DMS153 (cell line): ENCODE data around the gene TMEM80.
"Not testable (repeated sequence)": the region's sequence is repeated elsewhere in the genome, so short reads cannot be mapped to it uniquely, and the experiment has no call there.

Experiments
- DNase-seq: peaks from one replicate; lab custom pipeline; 2025; lab: John Stamatoyannopoulos, UW

TMEM80 gene

DNA sequence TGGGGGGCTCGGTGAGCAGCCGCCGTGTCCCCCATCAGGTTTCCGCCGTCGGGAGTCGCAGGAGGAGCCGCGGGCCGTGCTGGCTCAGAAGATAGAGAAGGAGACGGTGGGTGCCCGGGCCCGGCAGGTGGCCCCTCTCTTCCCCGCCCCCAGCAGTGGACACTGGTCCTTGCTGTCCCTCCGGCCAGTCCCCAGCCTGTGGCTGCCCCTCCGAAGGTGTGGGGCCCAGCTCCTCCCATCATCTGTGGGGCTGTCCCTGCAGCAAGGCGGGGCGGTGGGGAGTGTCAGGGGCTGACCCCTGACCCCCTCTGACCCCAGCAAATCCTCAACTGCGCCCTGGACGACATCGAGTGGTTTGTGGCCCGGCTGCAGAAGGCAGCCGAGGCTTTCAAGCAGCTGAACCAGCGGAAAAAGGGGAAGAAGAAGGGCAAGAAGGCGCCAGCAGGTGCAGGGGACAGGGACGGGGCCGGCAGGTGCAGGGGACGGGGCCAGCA, 25.7 kb downstream of the TMEM80 start:
- no peak for DNase-seq

GRCh38 chr11:721741-722345, 26.2 kb downstream of the TMEM80 start:
- no peak for DNase-seq

DNA sequence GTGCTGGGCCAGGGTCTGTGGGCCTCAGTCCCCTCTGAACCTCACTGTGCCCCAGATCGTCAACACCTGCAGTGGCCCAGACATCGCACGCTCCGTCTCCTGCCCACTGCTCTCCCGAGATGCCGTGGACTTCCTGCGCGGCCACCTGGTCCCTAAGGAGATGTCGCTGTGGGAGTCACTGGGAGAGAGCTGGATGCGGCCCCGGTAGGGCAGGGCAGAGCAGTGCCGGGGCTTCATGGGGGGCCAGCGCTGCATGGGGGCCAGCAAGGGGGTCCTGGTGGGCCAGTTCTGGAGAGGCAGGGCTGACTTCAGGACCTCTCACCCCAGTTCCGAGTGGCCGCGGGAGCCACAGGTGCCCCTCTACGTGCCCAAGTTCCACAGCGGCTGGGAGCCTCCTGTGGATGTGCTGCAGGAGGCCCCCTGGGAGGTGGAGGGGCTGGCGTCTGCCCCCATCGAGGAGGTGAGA, 26.8 kb downstream of the TMEM80 start:
- no peak for DNase-seq

DNA sequence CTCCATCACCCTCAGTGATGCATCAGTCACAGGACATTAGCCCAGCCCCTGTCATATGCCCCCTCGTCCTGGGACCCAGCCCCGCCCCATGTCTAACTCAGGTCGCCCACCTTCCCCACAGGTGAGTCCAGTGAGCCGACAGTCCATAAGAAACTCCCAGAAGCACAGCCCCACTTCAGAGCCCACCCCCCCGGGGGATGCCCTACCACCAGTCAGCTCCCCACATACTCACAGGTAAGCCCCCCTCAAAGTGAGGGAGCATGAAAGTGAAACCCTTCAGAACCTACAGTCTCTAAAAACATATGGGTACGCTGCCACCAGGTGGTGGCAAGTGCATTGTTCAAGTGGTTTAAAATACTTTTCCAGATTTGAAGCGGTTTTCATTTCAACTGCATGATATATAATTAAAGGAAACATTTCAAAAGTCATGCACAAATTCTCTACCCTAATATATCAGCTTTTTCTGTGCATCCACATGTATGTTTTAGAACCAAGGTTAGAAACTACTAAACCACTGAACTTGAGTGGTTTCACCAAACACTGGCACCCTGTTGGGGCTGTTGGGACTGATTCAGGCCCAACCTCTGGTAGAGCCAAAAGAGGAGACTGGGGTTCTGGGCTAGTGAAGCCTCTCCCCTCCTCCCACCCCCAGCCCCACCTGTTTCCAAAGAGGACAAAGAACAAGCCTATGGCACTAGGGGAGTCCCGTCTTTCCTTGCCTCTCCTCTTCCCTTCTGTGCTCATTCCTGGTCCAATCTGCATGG, 27.7 kb downstream of the TMEM80 start:
- DNase-seq, result no peak

GRCh38 chr11:724049-724777, 28.6 kb downstream of the TMEM80 start:
- no peak for DNase-seq

- DNase-seq, result no peak
Observed at GRCh38 chr11:724778-725386, 29.3 kb downstream of the TMEM80 start.

DNA sequence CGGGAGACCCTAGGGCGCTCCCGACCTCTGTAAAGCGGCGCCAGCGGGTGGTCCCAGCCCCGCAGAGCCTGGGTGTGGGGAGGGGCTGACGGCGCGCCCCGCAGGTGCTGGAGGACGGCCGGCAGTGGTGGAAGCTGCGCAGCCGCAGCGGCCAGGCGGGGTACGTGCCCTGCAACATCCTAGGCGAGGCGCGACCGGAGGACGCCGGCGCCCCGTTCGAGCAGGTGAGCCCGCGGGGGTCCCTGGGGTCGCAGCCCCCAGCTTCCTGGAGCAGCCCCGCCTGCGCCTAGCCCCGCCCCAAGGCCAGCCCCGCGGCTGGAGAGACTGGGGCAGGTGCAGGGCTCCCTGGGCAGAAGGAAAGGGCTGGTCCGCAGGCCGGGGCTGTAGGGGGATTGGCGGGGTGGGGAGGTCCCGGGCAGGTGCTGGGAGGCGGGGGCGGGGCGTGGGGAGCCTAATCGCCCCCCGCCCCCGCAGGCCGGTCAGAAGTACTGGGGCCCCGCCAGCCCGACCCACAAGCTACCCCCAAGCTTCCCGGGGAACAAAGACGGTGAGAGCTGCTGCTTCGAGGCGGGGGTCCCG, 30.1 kb downstream of the TMEM80 start:
- DNase-seq, result no peak

DNA sequence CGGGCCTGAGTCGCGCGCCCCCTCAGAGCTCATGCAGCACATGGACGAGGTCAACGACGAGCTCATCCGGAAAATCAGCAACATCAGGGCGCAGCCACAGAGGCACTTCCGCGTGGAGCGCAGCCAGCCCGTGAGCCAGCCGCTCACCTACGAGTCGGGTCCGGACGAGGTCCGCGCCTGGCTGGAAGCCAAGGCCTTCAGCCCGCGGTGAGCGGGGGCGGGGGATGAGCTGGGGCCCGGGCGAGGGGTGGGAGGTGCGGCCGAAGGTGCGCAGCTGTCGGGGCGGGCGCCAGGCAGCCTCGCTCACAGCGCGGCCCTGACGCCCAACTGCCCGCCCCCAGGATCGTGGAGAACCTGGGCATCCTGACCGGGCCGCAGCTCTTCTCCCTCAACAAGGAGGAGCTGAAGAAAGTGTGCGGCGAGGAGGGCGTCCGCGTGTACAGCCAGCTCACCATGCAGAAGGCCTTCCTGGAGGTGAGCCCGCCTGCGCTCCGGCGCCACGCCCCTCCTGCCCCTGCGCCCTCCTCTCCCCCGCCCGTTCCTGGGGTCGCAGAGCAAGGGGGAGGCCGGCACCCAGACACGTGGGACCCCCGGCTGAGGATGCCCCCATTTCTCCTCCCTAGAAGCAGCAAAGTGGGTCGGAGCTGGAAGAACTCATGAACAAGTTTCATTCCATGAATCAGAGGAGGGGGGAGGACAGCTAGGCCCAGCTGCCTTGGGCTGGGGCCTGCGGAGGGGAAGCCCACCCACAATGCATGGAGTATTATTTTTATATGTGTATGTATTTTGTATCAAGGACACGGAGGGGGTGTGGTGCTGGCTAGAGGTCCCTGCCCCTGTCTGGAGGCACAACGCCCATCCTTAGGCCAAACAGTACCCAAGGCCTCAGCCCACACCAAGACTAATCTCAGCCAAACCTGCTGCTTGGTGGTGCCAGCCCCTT, 30.9 kb downstream of the TMEM80 start:
- peak; percentile 75 for DNase-seq

DNA sequence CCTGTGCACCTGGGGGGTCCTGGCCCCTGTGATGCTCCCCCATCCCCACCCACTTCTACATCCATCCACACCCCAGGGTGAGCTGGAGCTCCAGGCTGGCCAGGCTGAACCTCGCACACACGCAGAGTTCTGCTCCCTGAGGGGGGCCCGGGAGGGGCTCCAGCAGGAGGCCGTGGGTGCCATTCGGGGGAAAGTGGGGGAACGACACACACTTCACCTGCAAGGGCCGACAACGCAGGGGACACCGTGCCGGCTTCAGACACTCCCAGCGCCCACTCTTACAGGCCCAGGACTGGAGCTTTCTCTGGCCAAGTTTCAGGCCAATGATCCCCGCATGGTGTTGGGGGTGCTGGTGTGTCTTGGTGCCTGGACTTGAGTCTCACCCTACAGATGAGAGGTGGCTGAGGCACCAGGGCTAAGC, 31.7 kb downstream of the TMEM80 start:
- no peak for DNase-seq

GRCh38 chr11:727859-728748, 32.5 kb downstream of the TMEM80 start:
- DNase-seq, result peak; percentile 57

GRCh38 chr11:728901-729491, 33.4 kb downstream of the TMEM80 start:
- DNase-seq, result no peak

GRCh38 chr11:729492-730074, 34.0 kb downstream of the TMEM80 start:
- DNase-seq, result no peak

DNA sequence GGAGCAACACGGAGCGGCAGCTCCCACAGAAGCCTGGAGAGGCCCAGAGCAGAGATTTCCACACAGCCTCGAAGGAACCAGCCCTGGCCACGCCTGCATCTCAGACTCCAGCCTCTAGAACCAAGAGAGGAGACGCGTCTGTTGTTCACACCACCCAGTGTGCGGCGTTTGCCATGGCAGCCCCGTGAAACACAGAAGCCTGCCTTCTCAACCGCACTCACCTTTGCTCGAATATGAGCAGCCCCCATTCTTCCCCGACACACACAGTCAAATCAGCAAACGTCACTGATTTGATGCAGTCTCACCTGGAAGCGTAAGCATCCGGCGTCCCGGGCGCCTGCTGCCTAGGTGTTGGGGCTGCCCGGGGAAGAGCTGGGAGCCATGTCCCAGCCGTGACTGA, 37.5 kb downstream of the TMEM80 start:
- DNase-seq, result no peak

GRCh38 chr11:734541-734940, 38.9 kb downstream of the TMEM80 start:
- DNase-seq, result not testable (repeated sequence)

DNA sequence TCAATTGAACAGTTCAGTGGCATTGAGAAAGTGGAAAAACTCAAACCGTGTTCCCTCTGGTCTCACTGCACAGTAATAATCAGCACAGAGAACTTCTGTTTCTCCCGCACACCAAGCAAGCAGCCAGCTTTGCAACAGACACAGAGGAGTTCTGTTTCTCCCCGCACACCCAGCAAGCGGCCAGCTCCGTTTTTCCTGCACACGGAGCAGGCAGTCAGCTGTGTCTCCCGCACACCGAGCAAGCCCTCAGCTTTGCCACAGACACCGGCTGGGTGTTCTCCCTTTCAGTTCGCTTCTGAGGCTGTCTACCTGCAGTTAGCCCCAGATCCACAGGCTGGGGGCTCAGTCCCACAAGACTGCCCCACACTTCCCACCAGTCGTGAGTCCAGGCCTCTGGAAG, 41.8 kb downstream of the TMEM80 start:
- DNase-seq, result no peak

DNA sequence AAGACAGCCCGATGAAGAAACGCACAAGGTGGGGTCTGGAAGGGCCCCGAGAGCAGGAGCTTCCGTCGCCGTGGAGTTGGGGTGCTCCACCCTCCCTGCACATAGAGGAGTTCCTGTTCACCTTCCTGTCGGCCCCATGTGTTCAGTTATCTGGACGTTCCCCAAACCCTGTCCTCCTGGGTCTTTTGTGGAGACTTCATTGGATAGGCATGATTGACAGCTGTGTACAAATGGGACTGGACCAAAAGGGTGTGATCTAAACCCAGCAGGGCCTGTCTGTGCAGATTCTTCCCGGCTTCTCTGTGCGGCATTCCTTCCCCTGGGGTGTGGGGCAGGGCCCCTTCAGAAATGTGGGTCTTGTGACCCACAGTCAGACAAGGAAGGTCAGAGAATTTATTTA, 42.3 kb downstream of the TMEM80 start:
- DNase-seq, result not testable (repeated sequence)

DNA sequence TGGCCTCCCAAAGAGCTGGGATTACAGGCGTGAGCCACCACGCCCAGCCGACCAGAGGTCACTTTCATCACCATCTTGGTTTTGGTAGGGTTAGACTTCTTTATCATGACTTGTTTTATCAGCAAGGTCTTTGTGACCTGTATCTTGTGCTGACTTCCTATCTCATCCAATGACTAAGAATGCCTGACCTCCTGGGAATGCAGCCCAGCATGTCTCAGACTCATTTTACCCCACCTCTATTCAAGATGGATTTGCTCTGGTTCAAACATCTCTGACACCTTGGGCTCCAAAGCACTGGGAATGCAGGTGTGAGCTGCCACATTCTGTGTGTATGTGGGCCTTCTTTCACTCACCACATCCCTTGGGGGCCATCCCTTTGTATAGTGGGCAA, 46.5 kb downstream of the TMEM80 start:
- no peak for DNase-seq

DNA sequence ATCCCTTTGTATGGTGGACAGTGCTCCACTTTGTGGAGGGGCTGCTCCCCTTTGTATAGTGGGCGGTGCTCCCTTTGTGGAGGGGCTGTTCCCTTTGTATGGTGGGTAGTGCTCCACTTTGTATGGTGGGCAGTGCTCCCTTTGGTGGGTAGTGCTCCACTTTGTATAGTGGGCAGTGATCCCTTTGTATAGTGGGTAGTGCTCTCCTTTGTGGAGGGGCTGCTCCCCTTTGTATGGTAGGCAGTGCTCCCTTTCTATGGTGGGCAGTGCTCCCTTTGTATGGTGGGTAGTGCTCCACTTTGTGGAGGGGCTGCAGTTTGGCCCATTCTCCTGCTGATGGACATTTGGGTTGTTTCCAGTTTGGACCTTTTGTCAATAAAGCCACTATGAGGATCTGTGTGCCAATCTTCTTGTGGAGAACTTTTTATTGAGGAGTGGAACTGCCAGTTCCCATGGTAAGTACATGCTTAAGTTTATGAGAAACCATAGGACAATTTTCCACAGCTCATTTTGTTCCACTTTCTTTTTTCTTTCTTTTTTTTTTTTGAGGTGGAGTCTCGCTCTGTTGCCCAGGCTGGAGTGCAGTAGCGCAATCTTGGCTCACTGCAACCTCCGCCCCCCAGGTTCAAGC, 47.1 kb downstream of the TMEM80 start:
- no peak for DNase-seq

GRCh38 chr11:745428-745827, 49.8 kb downstream of the TMEM80 start:
- no peak for DNase-seq
